Activated naive CD4-positive, alpha-beta T cell treated with Interleukin-2 at 50 U/mL for 16 hours (primary cell): ENCODE results near the gene PTX4.
"Not testable (repeated sequence)": the region's sequence is repeated elsewhere in the genome, so short reads cannot be mapped to it uniquely, and the experiment has no call there.

Experiments
- DNase-seq: peaks from one replicate; pipeline ENCODE4 v3.0.0-alpha.2; 2020

PTX4 gene

GRCh38 chr16:1478937-1479336, 9.8 kb downstream of the PTX4 start:
- DNase-seq, result not testable (repeated sequence)

- no peak for DNase-seq
Measured at GRCh38 chr16:1477033-1477432, 11.7 kb downstream of the PTX4 start.

GRCh38 chr16:1475552-1476114, 13.1 kb downstream of the PTX4 start:
- DNase-seq, result no peak

- DNase-seq, result peak; percentile 89
Measured at GRCh38 chr16:1474796-1475551, 13.8 kb downstream of the PTX4 start, which contains the start of gene CLCN7. Gene CLCN7, minus strand, starts transcription at chr16:1475028. Its CDS starts 54 bp downstream, at chr16:1474974.

GRCh38 chr16:1474082-1474795, 14.5 kb downstream of the PTX4 start:
- DNase-seq, result no peak

GRCh38 chr16:1472974-1473373, 15.8 kb downstream of the PTX4 start:
- no peak for DNase-seq

GRCh38 chr16:1471569-1472194, 17.1 kb downstream of the PTX4 start:
- no peak for DNase-seq

GRCh38 chr16:1470481-1471251, 18.1 kb downstream of the PTX4 start:
- no peak for DNase-seq

GRCh38 chr16:1469693-1470201, 19.0 kb downstream of the PTX4 start:
- DNase-seq, result no peak

GRCh38 chr16:1469141-1469540, 19.6 kb downstream of the PTX4 start:
- DNase-seq, result not testable (repeated sequence)

GRCh38 chr16:1468426-1468810, 20.3 kb downstream of the PTX4 start:
- DNase-seq, result no peak

- no peak for DNase-seq
Measured at GRCh38 chr16:1466968-1467521, 21.7 kb downstream of the PTX4 start.

- DNase-seq, result no peak
Measured at GRCh38 chr16:1466054-1466453, 22.7 kb downstream of the PTX4 start.

- DNase-seq, result no peak
Measured at GRCh38 chr16:1465567-1465915, 23.2 kb downstream of the PTX4 start.

- DNase-seq, result no peak
Measured at GRCh38 chr16:1464894-1465566, 23.7 kb downstream of the PTX4 start.

GRCh38 chr16:1464196-1464893, 24.4 kb downstream of the PTX4 start:
- no peak for DNase-seq

GRCh38 chr16:1461146-1461545, 27.6 kb downstream of the PTX4 start:
- no peak for DNase-seq

- no peak for DNase-seq
Measured at GRCh38 chr16:1460602-1461138, 28.1 kb downstream of the PTX4 start.

GRCh38 chr16:1459967-1460366, 28.8 kb downstream of the PTX4 start:
- no peak for DNase-seq

GRCh38 chr16:1458977-1459341, 29.8 kb downstream of the PTX4 start:
- DNase-seq, result no peak
